Gastrocnemius medialis (tissue), 4 donors: ENCODE measurements around the gene RABGAP1L. TPM values are rescaled to one million over a fixed set of nuclear protein-coding genes. Genes with fewer than 3 reads are reported as not detected.
"Not testable (repeated sequence)": the region's sequence is repeated elsewhere in the genome, so short reads cannot be mapped to it uniquely, and the experiment has no call there.

Experiments used
- ATAC-seq, 2 donors: fragments of 150-250 bp; one replicate each; pipeline ENCODE4 v1.9.1; 2016
- DNase-seq, 2 donors: peaks; one replicate each; pipeline ENCODE4 v3.0.0-alpha.2; 2019
- H3K27ac ChIP-seq, 4 donors: fragments of 200-600 bp; sonication (generic); 1 replicate in 1 of 4; 2 replicates in 3 of 4; pipeline ENCODE4 v1.5.1; 2016 to 2018; ENCODE audit warnings: mild to moderate bottlenecking in 2 of 4, moderate library complexity in 1 of 4
- H3K27me3 ChIP-seq, 3 donors: fragments of 200-600 bp; sonication (generic) in 2 of 3; 1 replicate in 1 of 3; 2 replicates in 2 of 3; pipeline versions ENCODE4 v1.5.1 to v1.6.0; 2016 to 2019; ENCODE audit warnings: mild to moderate bottlenecking in 1 of 3, moderate library complexity in 1 of 3
- H3K36me3 ChIP-seq, 2 donors: fragments of 200-600 bp; sonication (generic) in 1 of 2; one replicate each; pipeline ENCODE4 v1.5.1; 2017 to 2018
- H3K4me1 ChIP-seq, 2 donors: fragments of 200-600 bp; sonication (generic) in 1 of 2; one replicate each; pipeline ENCODE4 v1.5.1; 2016 to 2017; ENCODE audit warnings: mild to moderate bottlenecking in 2 of 2
- H3K4me3 ChIP-seq, 4 donors: fragments of 200-600 bp; sonication (generic) in 3 of 4; 1 replicate in 1 of 4; 2 replicates in 3 of 4; pipeline ENCODE4 v1.5.1; 2016 to 2019; ENCODE audit warnings: mild to moderate bottlenecking in 2 of 4
- H3K9me3 ChIP-seq, 3 donors: fragments of 200-600 bp; sonication (generic) in 2 of 3; 1 replicate in 1 of 3; 2 replicates in 2 of 3; pipeline ENCODE4 v1.5.1; 2016 to 2019
- POLR2A ChIP-seq, 2 donors: fragments of 450-650 bp; IDR thresholded peaks; one replicate each; pipeline ENCODE4 v1.6.1; 2017; ENCODE audit warnings: antibody characterized with exemption in 2 of 2, mild to moderate bottlenecking in 2 of 2, moderate library complexity in 2 of 2
- in situ Hi-C, 4 donors: fragments of 200-750 bp; cut with MboI; loops; one replicate each; pipeline versions ENCODE4 v1.15.0 to v1.8.0; 2017; ENCODE audit warnings: low sequenced_read_pairs in 4 of 4
- intact Hi-C: fragments of 100-400 bp; cut with DNase I; formaldehyde crosslinking; loops from one replicate; pipeline ENCODE4 v1.15.1; 2023; ENCODE audit warnings: low total_unique reads
- total RNA-seq, 4 donors: library from RNA; depleted of rRNA; stranded (reverse); fragments of >200 nt; gene quantifications; one replicate each; pipeline versions ENCODE4 v1.1.0 to v1.2.3, GENCODE V29; 2016
- TF ChIP-seq, protein P1 (sequence below), 5 experiments: fragments of 450-650 bp in 3 of 5; fragments of 200-600 bp in 2 of 5; sonication (generic) in 2 of 5; IDR thresholded peaks in 4 of 5; conservative IDR thresholded peaks in 1 of 5; 1 replicate in 4 of 5; 2 replicates in 1 of 5; pipeline ENCODE4 v1.5.1; 2016 to 2019; ENCODE audit warnings: antibody characterized with exemption in 5 of 5, mild to moderate bottlenecking in 3 of 5, moderate library complexity in 3 of 5

The RABGAP1L gene
- total RNA-seq, 4 donors from 2014 or later: 8.8 to 22.2 (median 14.9) TPM

DNA sequence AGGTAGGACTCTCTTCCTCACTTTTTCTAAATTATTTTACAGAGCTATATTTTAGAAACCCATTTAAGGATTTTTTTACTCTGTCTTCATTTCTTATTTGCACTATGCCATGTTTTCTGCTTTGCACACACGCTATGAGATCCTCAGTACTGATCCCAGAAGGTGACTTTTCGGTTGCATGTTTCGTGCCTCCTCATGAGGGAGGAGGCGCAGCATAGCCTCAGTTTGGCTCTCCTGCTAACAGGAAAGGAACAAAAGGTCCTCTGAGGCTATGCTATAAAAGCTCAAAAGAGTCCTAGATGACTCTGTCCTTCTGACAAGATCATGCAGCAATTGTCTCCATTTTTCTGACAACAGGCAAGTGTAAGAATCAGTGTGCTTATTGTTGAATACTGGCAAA is 478.2 kb downstream of the RABGAP1L start:
- in situ Hi-C loops: no loop called here
- DNase-seq (no peak), ATAC-seq (no peak)
- intact Hi-C loops: no loop called here
- peaks cover 0 to 6% of the 10 kb centered on the region in 2 donors for H3K36me3 ChIP-seq
- no peaks in the 10 kb centered on the region for H3K27me3 ChIP-seq
- H3K27ac ChIP-seq: no peak overlapping the region
- no peaks in the 10 kb centered on the region for H3K4me1 ChIP-seq
- TF ChIP-seq, protein P1, sequence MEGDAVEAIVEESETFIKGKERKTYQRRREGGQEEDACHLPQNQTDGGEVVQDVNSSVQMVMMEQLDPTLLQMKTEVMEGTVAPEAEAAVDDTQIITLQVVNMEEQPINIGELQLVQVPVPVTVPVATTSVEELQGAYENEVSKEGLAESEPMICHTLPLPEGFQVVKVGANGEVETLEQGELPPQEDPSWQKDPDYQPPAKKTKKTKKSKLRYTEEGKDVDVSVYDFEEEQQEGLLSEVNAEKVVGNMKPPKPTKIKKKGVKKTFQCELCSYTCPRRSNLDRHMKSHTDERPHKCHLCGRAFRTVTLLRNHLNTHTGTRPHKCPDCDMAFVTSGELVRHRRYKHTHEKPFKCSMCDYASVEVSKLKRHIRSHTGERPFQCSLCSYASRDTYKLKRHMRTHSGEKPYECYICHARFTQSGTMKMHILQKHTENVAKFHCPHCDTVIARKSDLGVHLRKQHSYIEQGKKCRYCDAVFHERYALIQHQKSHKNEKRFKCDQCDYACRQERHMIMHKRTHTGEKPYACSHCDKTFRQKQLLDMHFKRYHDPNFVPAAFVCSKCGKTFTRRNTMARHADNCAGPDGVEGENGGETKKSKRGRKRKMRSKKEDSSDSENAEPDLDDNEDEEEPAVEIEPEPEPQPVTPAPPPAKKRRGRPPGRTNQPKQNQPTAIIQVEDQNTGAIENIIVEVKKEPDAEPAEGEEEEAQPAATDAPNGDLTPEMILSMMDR (IDR thresholded peaks at IDR 0.05 in 4 of 5, conservative IDR thresholded peaks at IDR 0.05 in 1 of 5): no peak
- no peak for TF ChIP-seq POLR2A (IDR thresholded peaks at IDR 0.05)
- no peak overlapping the region for H3K4me3 ChIP-seq
- no peaks in the 10 kb centered on the region for H3K9me3 ChIP-seq

DNA sequence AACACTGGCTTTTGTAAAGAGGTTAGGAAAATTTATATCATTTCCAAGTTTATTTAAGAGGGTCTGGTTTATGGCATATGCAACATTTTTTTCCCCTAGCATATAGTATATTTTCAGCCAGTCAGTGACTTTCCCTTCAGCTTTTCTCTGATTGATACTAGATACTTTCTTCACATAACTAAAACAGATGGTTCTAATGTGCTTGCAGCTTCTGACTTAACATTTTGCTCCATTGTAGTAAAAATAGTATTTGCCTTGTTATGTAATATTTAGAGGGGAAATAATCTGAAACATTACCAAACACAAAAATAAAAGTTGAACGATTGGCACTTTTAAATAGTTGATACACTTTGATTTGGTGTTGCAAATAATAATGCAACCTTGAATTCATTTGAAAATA is 480.1 kb downstream of the RABGAP1L start:
- TF ChIP-seq, protein P1 (IDR thresholded peaks at IDR 0.05 in 4 of 5, conservative IDR thresholded peaks at IDR 0.05 in 1 of 5): no peak
- TF ChIP-seq POLR2A (IDR thresholded peaks at IDR 0.05): no peak
- H3K27me3 ChIP-seq: no peaks in the 10 kb centered on the region

DNA sequence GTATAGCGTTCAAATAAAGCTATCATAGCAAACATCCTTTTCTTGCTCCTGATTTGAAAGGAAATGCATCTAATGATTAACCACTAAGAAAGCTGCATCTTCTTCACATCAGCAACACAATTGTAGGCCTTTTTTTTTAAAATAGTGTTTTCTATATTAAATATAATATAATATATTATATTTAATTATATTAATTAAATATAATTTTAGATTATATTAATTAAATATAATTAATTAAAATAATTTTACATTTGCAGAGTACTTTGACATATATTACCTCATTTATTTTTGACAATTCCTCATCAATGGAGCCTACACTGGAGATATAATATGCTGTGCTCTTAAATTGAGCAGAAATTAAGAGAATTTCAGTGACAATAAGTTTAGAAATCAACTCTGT is 481.5 kb downstream of the RABGAP1L start:
- TF ChIP-seq, protein P1 (IDR thresholded peaks at IDR 0.05 in 4 of 5, conservative IDR thresholded peaks at IDR 0.05 in 1 of 5): no peak
- no peak for TF ChIP-seq POLR2A (IDR thresholded peaks at IDR 0.05)
- ATAC-seq: no peak
- Histone ChIP-seq H3K27ac (no peak overlapping the region), H3K4me3 (no peak overlapping the region), H3K36me3 (peaks cover 0 to 6% of the 10 kb centered on the region in 2 donors), H3K9me3 (no peaks in the 10 kb centered on the region), H3K4me1 (no peaks in the 10 kb centered on the region), H3K27me3 (no peaks in the 10 kb centered on the region)
- in situ Hi-C loops: no loop called here
- intact Hi-C loops: no loop called here
- DNase-seq: no peak

More for the DNA sequence above, 480.1 kb downstream of the RABGAP1L start:
- no peak overlapping the region for H3K4me3 ChIP-seq
- H3K9me3 ChIP-seq: no peaks in the 10 kb centered on the region
- intact Hi-C loops: no loop called here
- H3K4me1 ChIP-seq: no peaks in the 10 kb centered on the region
- peaks cover 0 to 6% of the 10 kb centered on the region in 2 donors for H3K36me3 ChIP-seq
- in situ Hi-C loops: no loop called here
- DNase-seq (no peak), ATAC-seq (no peak)
- H3K27ac ChIP-seq: no peak overlapping the region

DNA sequence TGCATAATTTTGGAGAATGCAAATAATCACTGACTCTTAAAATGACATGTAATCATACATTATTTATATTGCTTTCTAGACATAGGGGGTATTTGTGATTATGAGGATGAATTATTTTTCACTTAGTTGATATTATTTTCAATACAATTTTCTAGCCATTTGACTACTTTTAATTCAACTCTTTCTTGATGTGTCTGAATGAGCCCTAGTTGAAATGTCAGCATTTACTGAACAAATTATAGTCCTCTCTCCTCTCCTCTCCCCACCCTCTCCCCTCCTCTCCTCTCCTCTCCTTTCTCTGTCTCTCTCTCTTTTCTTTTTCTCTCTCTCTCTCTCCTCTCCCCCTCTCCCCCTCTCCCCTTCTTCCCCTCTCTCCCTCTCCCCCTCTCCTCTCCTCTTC is 483.1 kb downstream of the RABGAP1L start:
- in situ Hi-C loops: no loop called here
- DNase-seq (no peak), ATAC-seq (no peak)
- no peaks in the 10 kb centered on the region for H3K9me3 ChIP-seq
- intact Hi-C loops: no loop called here
- no peak overlapping the region for H3K27ac ChIP-seq
- no peak overlapping the region for H3K4me3 ChIP-seq
- H3K4me1 ChIP-seq: no peaks in the 10 kb centered on the region
- TF ChIP-seq, protein P1 (IDR thresholded peaks at IDR 0.05 in 4 of 5, conservative IDR thresholded peaks at IDR 0.05 in 1 of 5): no peak
- TF ChIP-seq POLR2A (IDR thresholded peaks at IDR 0.05): no peak
- H3K36me3 ChIP-seq: peaks cover 0 to 5% of the 10 kb centered on the region in 2 donors
- H3K27me3 ChIP-seq: no peaks in the 10 kb centered on the region

DNA sequence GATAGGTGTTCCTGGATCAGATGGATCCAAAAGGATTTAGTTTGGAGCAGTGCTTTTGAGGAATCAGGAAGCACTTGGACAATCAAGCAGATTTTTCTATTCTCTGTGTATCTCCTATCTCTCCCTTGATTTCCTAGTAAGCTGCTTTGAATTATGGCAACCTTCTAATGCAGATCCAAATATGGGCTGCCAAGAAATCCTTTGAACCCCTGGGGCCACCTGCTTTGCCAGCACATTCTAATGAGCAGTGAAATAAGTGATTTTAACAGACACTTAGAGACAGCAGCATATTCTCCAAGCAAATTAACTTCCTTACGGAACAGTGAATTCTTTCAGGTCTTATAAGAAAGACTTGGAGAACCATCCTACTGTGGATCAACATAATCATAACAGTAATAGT is 483.9 kb downstream of the RABGAP1L start:
- no peak for ATAC-seq
- no peaks in the 10 kb centered on the region for H3K9me3 ChIP-seq
- H3K36me3 ChIP-seq: no peaks in the 10 kb centered on the region
- no peaks in the 10 kb centered on the region for H3K27me3 ChIP-seq
- no peak overlapping the region for H3K4me3 ChIP-seq
- DNase-seq: no peak
- TF ChIP-seq POLR2A (IDR thresholded peaks at IDR 0.05): no peak
- TF ChIP-seq, protein P1 (IDR thresholded peaks at IDR 0.05 in 4 of 5, conservative IDR thresholded peaks at IDR 0.05 in 1 of 5): no peak
- no peaks in the 10 kb centered on the region for H3K4me1 ChIP-seq
- intact Hi-C loops: no loop called here
- no peak overlapping the region for H3K27ac ChIP-seq
- in situ Hi-C loops: no loop called here

DNA sequence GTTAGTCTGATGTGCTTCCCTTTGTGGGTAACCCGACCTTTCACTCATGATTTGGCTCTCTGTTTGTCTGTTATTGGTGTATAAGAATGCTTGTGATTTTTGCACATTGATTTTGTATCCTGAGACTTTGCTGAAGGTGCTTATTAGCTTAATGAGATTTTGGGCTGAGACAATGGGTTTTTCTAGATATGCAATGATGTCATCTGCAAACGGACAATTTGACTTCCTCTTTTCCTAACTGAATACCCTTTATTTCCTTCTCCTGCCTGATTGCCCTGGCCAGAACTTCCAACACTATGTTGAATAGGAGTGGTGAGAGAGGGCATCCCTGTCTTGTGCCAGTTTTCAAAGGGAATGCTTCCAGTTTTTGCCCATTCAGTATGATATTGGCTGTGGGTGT is 490.3 kb downstream of the RABGAP1L start:
- H3K27ac ChIP-seq, DNase-seq, H3K27me3 ChIP-seq, intact Hi-C loops, H3K4me3 ChIP-seq, in situ Hi-C loops, H3K4me1 ChIP-seq, H3K36me3 ChIP-seq, H3K9me3 ChIP-seq, ATAC-seq: not testable (repeated sequence)
